ENCODE measurements around the gene MYBPH.

- TF ChIP-seq POLR2A (IDR thresholded peaks at IDR 0.05; ENCODE audit: low read depth, low read length) = no peak
- TF ChIP-seq POLR2AphosphoS5 (IDR thresholded peaks at IDR 0.05; ENCODE audit: low read depth, low read length) = no peak
- no peak for TF ChIP-seq TAF1 (IDR thresholded peaks at IDR 0.05; ENCODE audit: low read depth, low read length)
Measured at GRCh38 chr1:203208181-203208580, 32.6 kb upstream of the MYBPH start.

Measured in GM12891 (cell line).